GM12872 (cell line): ENCODE results near the gene LGALSL.

Experiments
- TF ChIP-seq, protein P1 (sequence below): IDR thresholded peaks from 3 replicates; pipeline ENCODE4 v1.5.1; 2011; ENCODE audit warnings: low read depth, mild to moderate bottlenecking, low read length, moderate library complexity; ENCODE audit not compliant: insufficient read depth

LGALSL gene

DNA sequence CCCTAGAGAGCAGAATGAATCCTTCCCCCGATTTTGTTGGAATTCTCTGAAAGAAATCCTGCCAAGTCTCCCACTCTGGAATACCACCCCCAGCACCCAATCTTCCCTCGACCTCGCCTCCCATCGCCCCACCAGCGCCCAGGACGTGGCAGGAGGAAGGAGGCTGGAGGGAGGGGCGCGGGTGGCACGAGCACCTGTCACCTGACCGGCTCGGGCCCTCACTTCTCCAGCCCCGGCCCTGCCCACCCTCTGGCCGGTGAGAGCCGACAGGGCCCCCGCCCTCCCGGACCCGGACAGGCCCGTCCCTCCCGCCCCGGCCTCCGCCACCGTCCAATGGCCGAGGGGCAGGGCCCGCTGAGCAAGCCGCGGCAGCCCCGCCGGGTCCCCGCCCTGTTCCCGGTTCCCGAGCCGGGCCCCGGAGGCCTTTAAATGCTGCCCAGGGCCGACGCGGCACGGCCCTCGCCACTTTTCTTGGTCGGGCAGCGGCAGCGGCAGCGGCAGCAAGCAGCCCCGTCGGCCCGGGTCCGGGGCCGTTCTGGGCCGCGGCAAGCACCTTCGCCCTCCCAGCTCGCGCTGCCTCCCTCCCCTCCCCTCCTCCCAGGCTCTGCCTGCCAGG, at the start of gene LGALSL:
TSS of gene LGALSL (plus strand) at position 393 of the 616 bp plus-strand sequence. CDS start 384 bp downstream, outside the sequence.
- TF ChIP-seq, protein P1, sequence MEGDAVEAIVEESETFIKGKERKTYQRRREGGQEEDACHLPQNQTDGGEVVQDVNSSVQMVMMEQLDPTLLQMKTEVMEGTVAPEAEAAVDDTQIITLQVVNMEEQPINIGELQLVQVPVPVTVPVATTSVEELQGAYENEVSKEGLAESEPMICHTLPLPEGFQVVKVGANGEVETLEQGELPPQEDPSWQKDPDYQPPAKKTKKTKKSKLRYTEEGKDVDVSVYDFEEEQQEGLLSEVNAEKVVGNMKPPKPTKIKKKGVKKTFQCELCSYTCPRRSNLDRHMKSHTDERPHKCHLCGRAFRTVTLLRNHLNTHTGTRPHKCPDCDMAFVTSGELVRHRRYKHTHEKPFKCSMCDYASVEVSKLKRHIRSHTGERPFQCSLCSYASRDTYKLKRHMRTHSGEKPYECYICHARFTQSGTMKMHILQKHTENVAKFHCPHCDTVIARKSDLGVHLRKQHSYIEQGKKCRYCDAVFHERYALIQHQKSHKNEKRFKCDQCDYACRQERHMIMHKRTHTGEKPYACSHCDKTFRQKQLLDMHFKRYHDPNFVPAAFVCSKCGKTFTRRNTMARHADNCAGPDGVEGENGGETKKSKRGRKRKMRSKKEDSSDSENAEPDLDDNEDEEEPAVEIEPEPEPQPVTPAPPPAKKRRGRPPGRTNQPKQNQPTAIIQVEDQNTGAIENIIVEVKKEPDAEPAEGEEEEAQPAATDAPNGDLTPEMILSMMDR: no peak

DNA sequence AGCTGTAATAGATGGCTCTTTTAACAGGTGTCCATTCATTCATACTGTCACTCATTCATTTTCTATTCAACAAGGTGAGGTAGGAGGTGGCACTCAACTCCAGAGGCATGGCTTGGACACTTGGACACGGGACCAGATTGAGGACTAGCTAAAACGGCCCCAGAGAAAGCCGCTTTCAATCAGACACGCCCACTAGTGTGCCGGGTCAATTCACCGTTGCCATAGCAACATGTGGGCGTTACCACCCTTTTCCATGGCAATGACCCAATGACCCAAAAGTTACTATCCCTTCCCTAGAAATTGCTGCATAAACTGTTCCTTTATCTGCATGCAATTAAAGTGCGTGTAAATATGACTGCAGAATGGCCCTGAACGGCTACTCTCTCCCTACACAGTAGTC, 49.2 kb upstream of the LGALSL start:
- TF ChIP-seq, protein P1: no peak

DNA sequence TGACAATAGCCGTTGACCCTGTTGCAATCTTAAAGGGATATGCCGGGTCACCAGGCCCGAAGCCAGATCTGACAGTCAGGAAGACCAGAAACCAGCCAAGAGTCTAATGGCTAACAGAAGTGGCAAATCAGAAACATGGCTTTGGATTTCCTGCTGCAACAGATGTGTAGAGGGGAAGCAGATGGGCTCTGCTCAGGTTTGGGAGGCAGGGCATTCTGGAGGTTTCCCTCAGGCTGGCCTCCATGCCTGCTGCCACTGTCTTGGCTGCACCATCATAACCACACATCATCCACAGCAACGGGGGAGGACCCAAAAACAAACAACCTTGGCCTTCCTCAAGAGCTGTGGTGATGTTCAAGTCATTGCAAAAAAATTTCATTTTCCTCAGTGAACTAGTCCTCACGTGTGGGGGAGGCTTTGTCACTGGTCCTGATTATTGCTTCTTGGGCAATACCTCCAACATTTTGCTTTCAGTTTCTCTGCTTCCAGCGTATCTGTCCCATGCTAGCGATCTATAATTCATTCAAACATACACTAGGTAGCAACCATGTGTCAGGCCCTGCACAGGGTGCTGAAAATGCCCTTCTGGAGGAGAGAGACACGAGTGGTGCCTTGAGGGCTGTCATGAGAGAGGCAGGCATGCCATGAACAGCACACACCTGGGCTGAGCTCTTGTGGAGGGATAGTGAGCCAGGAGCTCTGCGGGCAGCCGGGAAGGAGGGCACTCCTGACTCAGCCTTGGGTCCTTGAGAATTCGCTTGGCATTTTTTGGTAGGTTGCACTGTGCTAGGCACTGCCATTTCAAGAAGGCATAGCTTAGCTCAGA, 48.2 kb upstream of the LGALSL start:
- TF ChIP-seq, protein P1: no peak

DNA sequence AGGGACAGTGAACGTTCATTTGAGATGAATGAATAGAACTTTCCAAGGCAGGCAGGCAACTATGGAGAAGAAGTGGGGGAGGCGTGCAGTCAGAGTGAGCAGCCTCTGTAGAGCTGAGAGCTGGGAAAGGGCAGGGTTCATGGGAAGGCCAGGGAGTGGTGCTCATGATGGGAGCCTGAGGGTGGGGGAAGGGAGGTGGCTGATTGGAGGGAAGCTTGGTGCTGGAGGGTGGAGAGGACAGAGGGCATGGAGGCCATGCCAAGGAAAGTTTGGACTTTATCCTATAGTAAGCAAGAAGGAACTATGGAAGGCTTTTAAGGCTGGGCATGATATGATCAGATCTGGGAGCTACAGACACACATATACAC, 47.6 kb upstream of the LGALSL start:
- TF ChIP-seq, protein P1: no peak

DNA sequence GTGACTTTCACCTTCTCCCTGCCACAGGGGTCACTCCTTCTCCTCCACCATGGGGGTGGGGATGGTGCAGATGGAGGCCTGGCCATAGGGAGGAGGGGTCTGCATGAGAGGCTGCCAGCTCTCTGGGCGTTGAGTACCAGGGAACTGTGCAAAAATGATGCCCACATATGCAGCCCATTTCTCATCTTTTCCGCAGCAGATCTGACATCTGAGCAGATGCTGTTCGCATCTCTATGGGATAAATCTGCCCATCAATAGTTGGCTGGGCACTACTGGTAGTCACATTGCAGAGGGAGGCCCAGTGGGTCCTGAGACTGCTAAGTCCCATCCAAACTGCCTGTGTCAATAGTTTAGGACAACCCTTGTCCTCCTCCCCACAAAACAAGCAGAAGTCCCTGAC, 45.9 kb upstream of the LGALSL start:
- TF ChIP-seq, protein P1: no peak

DNA sequence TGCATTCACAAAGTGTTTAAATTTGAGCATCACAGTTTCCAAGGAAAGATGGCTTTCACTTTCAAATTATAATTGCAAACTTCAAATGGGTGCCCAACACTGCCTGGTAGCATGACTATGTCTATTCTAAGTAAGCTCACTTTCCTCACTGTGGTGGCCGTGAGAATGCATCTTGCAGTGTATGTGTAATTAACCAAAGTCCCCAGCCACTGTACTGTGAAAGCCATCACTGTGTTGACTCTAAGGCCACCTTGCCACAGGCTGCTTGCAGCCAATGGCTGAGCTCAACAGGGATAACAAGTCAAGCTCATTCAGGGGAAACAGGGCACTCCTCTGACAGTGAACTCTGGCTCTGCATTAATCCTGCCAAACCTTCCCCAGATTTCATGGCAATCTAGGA, 43.3 kb upstream of the LGALSL start:
- TF ChIP-seq, protein P1: no peak

DNA sequence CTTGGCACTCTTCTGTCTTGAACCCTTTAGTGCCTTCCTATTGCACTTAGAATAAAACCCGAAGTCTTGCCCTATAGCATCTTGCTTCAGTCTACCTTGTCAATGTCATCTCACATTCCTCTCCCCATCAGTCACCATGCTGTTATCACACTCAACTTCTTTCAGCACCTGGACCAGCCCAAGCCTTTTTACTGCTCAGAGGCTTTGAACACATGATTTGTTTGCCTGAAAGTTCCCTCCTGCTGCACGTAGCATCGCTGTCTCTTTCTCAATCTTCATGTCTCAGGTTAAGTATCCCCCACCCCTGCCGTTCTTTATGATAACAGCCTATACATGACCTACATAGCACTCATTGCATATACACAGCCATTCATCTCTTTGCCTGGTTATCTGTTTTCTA, 41.3 kb upstream of the LGALSL start:
- TF ChIP-seq, protein P1: no peak
